ENCODE data around the gene TMEFF2.

TMEFF2 gene

DNA sequence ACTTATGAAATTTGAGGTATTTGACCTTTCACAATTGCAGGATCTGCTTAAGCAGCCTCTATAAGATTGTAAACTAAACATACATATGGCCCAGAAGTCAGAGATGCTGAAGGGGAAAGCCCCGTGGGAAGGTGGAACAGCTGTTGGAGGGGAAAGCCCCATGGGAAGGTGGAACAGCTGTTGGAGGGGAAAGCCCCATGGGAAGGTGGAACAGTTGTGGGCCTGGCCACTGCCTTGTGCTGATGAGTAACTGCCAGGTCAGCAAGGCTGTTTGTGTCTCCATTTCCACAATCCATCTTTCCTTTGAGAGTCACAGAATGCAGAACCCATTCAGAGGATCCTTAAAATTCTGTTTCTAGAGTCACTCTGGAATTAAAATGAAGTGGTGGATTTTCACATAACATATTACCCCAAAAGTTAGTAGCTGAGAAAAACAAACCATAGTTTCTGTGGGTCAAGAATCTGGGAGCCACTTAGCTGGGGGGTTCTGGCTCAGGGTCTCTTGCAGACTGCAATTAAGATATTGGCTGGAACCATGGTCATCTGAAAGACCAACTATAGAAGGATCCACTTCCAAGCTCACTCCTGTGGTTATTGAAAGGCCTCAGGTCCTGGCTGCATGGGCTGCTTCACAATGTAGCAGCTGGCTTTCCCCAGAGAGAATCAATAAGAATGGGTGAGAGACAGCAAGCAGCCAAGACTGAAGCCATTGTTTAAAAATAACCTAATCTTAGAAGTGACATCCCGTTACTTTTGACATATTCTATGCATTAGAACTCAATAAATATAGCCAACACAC lies 261.2 kb downstream of the TMEFF2 start:
- TF ChIP-seq, protein P1, sequence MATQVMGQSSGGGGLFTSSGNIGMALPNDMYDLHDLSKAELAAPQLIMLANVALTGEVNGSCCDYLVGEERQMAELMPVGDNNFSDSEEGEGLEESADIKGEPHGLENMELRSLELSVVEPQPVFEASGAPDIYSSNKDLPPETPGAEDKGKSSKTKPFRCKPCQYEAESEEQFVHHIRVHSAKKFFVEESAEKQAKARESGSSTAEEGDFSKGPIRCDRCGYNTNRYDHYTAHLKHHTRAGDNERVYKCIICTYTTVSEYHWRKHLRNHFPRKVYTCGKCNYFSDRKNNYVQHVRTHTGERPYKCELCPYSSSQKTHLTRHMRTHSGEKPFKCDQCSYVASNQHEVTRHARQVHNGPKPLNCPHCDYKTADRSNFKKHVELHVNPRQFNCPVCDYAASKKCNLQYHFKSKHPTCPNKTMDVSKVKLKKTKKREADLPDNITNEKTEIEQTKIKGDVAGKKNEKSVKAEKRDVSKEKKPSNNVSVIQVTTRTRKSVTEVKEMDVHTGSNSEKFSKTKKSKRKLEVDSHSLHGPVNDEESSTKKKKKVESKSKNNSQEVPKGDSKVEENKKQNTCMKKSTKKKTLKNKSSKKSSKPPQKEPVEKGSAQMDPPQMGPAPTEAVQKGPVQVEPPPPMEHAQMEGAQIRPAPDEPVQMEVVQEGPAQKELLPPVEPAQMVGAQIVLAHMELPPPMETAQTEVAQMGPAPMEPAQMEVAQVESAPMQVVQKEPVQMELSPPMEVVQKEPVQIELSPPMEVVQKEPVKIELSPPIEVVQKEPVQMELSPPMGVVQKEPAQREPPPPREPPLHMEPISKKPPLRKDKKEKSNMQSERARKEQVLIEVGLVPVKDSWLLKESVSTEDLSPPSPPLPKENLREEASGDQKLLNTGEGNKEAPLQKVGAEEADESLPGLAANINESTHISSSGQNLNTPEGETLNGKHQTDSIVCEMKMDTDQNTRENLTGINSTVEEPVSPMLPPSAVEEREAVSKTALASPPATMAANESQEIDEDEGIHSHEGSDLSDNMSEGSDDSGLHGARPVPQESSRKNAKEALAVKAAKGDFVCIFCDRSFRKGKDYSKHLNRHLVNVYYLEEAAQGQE (IDR thresholded peaks at IDR 0.05; ENCODE audit: insufficient read depth in 1 of 2, low read depth in 2 of 2, low read length in 2 of 2), result no peak
- TF ChIP-seq TAF1 (IDR thresholded peaks at IDR 0.05; ENCODE audit: borderline replicate concordance, insufficient read depth, low read length) (no peak), FOXP2 (optimal IDR thresholded peaks at IDR 0.05; ENCODE audit: borderline replicate concordance, extremely low read depth, extremely low read length, insufficient read depth) (no peak), SIN3A (IDR thresholded peaks at IDR 0.05; ENCODE audit: borderline replicate concordance, insufficient read depth, low read length) (no peak), POLR2AphosphoS5 (IDR thresholded peaks at IDR 0.05; ENCODE audit: low read depth, low read length) (no peak)

DNA sequence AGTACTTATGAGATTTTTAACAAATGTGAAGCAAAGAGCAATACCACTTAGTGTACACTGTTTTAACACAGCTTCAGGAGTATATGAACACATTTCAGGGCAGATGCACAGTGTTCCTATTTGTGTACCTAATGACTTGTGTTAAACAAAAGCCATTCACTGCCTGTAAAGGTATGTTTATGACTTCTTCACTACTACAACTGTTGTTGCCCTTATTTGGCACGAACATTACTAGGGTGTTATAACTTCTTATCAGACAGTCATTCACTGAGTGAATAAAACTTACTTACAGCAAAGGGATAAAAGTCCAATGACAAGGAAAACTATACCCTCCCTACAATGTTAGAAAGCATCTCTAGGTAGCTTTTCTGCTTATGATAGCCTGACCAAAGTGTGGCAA lies 262.4 kb downstream of the TMEFF2 start:
- TF ChIP-seq SIN3A (IDR thresholded peaks at IDR 0.05; ENCODE audit: borderline replicate concordance, insufficient read depth, low read length), result no peak
- no peak for TF ChIP-seq POLR2AphosphoS5 (IDR thresholded peaks at IDR 0.05; ENCODE audit: low read depth, low read length)
- no peak for TF ChIP-seq TAF1 (IDR thresholded peaks at IDR 0.05; ENCODE audit: borderline replicate concordance, insufficient read depth, low read length)
- TF ChIP-seq, protein P1 (IDR thresholded peaks at IDR 0.05; ENCODE audit: insufficient read depth in 1 of 2, low read depth in 2 of 2, low read length in 2 of 2), result no peak
- TF ChIP-seq FOXP2 (optimal IDR thresholded peaks at IDR 0.05; ENCODE audit: borderline replicate concordance, extremely low read depth, extremely low read length, insufficient read depth), result no peak

- TF ChIP-seq TAF1 (IDR thresholded peaks at IDR 0.05; ENCODE audit: borderline replicate concordance, insufficient read depth, low read length) (no peak), FOXP2 (optimal IDR thresholded peaks at IDR 0.05; ENCODE audit: borderline replicate concordance, extremely low read depth, extremely low read length, insufficient read depth) (no peak), POLR2AphosphoS5 (IDR thresholded peaks at IDR 0.05; ENCODE audit: low read depth, low read length) (no peak), SIN3A (IDR thresholded peaks at IDR 0.05; ENCODE audit: borderline replicate concordance, insufficient read depth, low read length) (no peak)
- TF ChIP-seq, protein P1 (IDR thresholded peaks at IDR 0.05; ENCODE audit: insufficient read depth in 1 of 2, low read depth in 2 of 2, low read length in 2 of 2), result no peak
Observed at GRCh38 chr2:191931329-191931728, 263.4 kb downstream of the TMEFF2 start.

DNA sequence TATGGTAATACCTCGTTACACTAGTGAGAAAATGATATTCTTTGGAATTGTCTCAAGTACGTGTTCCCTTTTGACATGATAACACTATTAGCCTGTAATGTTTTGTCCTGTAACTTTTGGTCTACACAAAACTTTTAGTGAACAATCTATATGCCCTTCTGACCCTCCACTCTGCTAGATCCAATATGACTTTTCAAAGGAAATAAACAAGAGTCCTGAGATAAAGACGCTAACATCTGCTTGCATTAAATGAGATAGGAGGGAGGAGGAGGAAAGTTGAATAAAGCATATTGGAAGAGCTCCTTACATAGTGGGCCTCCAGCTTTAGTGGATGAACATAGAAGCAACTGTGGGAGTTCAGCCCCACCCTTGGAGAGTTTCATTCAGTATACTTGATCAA lies 264.5 kb downstream of the TMEFF2 start:
- no peak for TF ChIP-seq TAF1 (IDR thresholded peaks at IDR 0.05; ENCODE audit: borderline replicate concordance, insufficient read depth, low read length)
- no peak for TF ChIP-seq FOXP2 (optimal IDR thresholded peaks at IDR 0.05; ENCODE audit: borderline replicate concordance, extremely low read depth, extremely low read length, insufficient read depth)
- TF ChIP-seq, protein P1 (IDR thresholded peaks at IDR 0.05; ENCODE audit: insufficient read depth in 1 of 2, low read depth in 2 of 2, low read length in 2 of 2), result no peak
- TF ChIP-seq POLR2AphosphoS5 (IDR thresholded peaks at IDR 0.05; ENCODE audit: low read depth, low read length), result no peak
- no peak for TF ChIP-seq SIN3A (IDR thresholded peaks at IDR 0.05; ENCODE audit: borderline replicate concordance, insufficient read depth, low read length)

Data from PFSK-1 (cell line).